GM18858 (cell line): ENCODE results near the gene TANK.
"Not testable (repeated sequence)": the region's sequence is repeated elsewhere in the genome, so short reads cannot be mapped to it uniquely, and the experiment has no call there.

Experiments
- ATAC-seq: cut with Tn5 transposase; IDR thresholded peaks from one replicate; pipeline ENCODE4 v1.9.1; 2021; ENCODE audit not compliant: unreplicated experiment

TANK gene

GRCh38 chr2:161165811-161166210 is 5.6 kb downstream of the TANK start:
- ATAC-seq, result peak; percentile 23

GRCh38 chr2:161166538-161167409 is 6.5 kb downstream of the TANK start:
- ATAC-seq, result peak; percentile 79

- ATAC-seq, result no peak
Observed at GRCh38 chr2:161169335-161169734, 9.1 kb downstream of the TANK start.

- no peak for ATAC-seq
Observed at GRCh38 chr2:161170377-161170776, 10.1 kb downstream of the TANK start.

GRCh38 chr2:161170958-161171932 is 11.0 kb downstream of the TANK start:
- ATAC-seq, result peak; percentile 16

- peak; percentile 67 for ATAC-seq
Observed at GRCh38 chr2:161172901-161173540, 12.8 kb downstream of the TANK start.

DNA sequence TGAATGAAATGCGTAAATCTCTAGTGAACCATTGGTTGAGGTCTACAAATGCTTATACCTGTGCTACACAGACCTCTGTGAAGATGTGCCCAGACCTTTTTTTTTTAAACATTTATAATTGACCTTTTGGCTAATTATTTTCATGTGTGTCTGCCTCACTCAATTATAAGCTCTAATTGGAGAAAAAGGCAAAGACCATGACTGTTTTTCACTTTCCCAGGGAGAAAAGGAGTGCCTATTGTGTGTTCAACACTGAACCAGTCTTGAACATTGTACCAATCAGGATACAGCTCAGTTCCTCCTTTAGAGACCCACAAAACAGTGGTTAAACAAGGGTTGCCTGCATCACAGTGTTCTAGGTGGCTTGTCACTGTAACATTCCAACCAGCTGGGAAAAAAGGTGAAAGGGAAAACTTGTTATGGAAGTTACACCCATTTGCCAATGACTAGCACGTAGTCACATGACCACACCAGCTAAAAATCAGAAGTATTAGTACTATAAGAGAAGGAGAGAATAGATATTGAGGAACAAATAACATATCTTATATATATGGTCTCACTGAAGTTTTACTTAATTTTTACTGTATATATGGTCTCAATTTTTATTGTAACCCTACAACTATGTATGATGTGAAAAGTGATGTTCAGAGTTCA is 13.4 kb downstream of the TANK start:
- ATAC-seq, result no peak

GRCh38 chr2:161177969-161178368 is 17.7 kb downstream of the TANK start:
- ATAC-seq, result peak; percentile 48

DNA sequence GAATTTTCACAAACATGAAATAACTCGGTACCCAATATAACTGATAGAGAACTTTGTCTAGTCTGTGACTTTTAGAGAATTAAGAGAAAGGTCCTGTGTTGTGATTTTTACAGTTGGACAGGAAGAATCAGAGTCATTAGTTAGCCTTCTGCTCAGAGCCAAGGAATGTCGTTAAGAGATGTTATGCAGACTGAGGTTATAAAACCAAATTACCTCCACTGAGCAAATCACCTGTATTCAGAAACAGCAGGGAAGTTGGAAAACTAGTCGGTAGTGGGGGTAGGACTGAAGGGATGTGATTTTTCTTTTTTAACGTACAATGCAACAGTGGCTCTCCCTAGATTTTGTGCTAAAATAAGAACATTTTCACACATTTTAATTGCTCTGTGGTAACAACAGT is 18.5 kb downstream of the TANK start:
- ATAC-seq, result no peak

DNA sequence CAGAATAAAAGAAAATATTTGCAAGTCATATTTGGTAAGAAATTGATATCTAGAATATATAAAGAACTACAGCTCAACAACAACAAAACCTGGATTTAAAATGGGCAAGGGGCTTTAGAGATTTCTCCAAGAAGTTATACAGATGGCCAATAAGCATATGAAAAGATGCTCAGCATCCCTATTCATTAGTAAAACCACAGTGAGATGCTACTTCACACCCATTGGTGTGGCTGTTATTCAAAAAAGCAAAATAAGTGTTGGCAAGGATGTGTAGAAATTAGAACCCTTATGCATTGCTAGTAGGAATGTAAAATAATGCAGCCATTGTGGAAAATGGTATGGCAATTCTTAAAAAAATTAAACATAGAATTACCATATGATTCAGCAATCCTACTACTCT is 29.8 kb downstream of the TANK start:
- no peak for ATAC-seq

DNA sequence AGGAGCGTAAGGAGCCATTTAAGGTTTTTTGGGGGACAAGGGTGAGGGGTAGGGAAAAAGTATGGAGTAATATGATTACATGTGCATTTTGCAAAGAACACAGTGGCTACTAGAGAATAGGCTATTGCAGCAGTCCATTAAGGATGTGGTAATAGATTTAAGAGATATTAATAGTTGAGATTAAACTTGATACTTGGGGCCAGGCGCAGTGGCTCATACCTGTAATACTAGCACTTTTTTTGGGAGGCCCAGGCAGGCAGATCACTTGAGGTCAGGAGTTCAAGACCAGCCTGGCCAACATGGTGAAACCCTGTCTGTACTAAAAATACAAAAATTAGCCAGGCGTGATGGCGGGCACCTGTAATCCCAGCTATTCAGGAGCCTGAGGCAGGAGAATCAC is 35.4 kb downstream of the TANK start:
- ATAC-seq, result not testable (repeated sequence)

DNA sequence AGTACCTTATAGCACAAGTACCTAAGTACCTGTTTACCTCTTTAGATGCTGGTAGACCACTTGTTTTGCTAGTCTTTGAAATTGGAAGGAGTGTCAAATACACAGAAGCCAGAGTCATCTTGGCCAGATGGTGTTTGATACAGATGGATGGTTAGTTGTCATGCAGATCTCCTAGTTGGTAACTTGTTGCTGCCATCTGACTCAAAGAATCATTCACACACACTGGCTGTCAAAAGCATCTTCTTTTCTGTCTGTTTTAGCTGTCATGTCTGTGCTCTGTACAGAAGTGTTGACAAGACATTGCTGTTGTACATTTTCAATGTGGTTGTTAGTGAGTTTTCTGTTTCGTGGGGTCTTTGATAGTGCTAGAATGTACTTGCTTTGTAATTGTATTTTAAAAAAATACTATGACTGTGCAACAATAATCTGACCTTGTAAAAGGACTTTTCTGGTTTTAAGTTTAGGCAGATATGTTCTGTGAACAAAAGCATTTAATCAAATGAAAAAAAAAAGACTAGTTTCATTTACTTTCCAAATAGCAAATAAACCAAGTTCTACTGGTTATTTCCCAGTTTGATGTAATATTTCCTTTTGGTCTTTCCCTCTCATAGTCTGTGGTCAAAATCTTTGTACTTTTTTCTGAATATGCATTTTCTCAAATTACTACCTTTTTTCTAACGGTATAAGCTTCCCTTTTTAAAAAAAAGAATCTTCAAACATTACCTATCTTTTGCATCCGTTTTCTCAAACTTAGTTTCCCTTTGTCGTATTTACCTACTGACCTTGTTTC is 39.9 kb downstream of the TANK start:
- ATAC-seq, result peak; percentile 78

DNA sequence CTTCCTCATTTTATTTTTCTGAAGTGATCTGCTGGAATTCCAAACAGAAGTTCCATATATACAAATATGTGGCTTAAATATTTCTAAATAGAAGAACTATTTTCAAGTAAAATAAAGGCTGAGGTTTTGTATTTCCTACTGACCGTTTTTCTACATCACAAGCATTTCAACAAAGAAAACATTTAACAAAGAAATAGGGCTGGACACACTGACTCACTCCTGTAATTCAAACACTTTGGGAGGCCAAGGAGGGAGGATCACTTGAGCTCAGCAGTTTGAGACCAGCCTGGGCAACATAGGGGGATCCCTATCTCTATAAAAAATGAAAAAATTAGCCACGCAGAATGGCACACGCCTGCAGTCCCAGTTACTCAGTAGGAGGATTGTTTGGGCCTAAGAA is 44.6 kb downstream of the TANK start:
- ATAC-seq, result no peak

DNA sequence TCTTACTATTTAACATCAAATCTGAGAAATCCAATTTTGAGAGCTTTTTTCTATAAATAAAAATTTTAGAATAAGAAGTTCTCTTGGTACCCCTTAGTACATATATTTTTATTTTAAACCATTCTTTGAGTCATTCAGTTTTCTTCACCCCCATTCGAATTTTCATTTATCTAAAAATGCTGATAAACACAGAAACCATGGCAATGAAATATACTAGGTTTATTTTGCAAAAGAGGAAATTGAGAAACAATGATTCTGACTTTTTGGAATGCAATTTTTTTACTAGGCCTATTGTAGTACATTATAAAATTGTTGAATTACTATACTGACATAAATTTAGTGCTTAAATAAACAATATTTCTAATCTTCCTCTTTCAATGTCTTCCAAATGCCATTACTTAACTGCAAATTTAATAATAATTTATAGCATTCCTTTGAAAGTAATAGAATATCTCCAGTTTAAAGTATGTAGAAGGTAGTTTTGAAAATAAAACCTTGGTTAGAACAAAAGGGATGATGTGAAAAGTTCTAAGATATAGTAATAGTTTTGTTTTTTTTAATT is 46.3 kb downstream of the TANK start:
- ATAC-seq, result no peak

GRCh38 chr2:161207941-161208340 is 47.7 kb downstream of the TANK start:
- ATAC-seq, result no peak

DNA sequence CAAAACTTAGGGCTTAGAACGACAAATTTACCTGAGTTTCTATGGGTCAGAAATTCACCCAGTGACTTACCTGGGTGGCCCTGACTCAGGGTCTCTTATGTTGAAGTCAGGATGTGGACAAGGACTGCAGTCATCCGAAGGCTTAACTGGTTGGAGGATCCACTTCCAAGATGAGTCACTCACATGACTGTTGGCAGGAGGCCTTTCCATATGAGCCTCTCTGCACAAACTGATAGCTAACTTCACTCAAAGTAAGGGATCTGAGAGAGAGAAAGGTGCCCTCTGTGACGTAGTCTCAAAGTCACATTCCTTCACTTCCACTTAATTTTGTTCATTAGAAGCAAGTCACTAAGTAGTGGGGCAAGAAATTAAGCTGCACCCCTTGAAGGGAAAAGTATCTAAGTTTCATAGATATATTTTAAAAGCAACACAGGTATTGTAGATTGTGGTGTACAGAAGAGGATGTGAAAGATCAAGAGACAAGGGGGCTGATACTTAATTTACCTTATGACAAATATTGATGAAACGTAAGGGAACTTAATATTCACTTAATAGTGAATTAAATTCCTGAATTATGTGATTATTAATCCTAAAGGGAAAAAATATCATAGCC is 48.4 kb downstream of the TANK start:
- peak; percentile 39 for ATAC-seq

GRCh38 chr2:161209902-161210301 is 49.7 kb downstream of the TANK start:
- ATAC-seq, result no peak

- ATAC-seq, result no peak
Observed at GRCh38 chr2:161217597-161218185, 57.5 kb downstream of the TANK start.

DNA sequence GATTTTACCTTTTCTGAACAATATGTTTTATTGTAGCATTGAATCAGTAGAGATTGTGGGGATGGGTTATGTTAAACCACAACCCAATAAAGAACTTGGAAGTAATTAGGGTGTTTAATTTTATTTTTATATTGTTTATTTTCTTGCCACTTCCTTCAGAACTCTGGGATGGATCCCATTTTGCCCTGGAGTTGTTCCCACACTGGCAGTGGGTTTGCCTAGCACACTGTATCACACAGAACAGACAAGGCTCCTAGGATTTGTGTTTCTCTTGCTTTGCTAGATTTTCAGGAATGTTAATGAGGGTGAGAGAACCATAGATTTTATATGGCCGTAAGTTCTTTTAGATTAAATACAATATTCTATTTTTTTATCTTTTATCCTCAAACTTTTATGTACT is 59.0 kb downstream of the TANK start:
- ATAC-seq, result no peak
